T-cell (primary cell): ENCODE measurements around the gene SCG5. TPM values are rescaled to one million over a fixed set of nuclear protein-coding genes. Genes with fewer than 3 reads are reported as not detected.

Source experiments
- ATAC-seq, 4 experiments: fragments of 200-7000 bp in 3 of 4; fragments of 150-1000 bp in 1 of 4; cut with Tn5 transposase; replicated peaks in 1 of 4; 1 replicate in 3 of 4; 2 replicates in 1 of 4; pipeline ENCODE4 v1.10.0; 2021; ENCODE audit warnings: moderate library complexity in 3 of 4, mild to moderate bottlenecking in 2 of 4, moderate number of reproducible peaks in 1 of 4
- CTCF ChIA-PET, 2 donors: fragments of 300-600 bp; sonication (Branson Sonifier 250); formaldehyde crosslinking; loops; one replicate each; lab custom pipeline; 2022; ENCODE audit warnings: antibody characterized with exemption in 2 of 2; lab: Charles Lee
- POLR2A ChIA-PET, 2 donors: fragments of 300-600 bp; sonication (Branson Sonifier 250); formaldehyde crosslinking; loops; one replicate each; lab custom pipeline; 2022; ENCODE audit warnings: antibody characterized with exemption in 2 of 2; lab: Charles Lee
- DNase-seq, 35 experiments: peaks; one replicate each; pipeline versions ENCODE4 v3.0.0 to v3.0.0-alpha.2; 2013 to 2023
- H3K27ac ChIP-seq: one replicate; pipeline ENCODE4 v1.5.1; 2013; ENCODE audit warnings: low read length
- H3K27me3 ChIP-seq, 2 experiments: replicated peaks in 1 of 2; 1 replicate in 1 of 2; 2 replicates in 1 of 2; pipeline versions ENCODE4 v1.6.1 to v1.7.0; 2013; ENCODE audit warnings: low read length in 1 of 2, mixed read lengths in 1 of 2; ENCODE audit not compliant: control insufficient read depth in 2 of 2, insufficient read depth in 2 of 2; ENCODE audit errors: extremely low read depth in 1 of 2
- H3K36me3 ChIP-seq, 2 donors: 1 replicate in 1 of 2; 2 replicates in 1 of 2; pipeline versions ENCODE4 v1.6.1 to v1.7.0; 2013; ENCODE audit warnings: low read length in 1 of 2; ENCODE audit not compliant: control insufficient read depth in 2 of 2, insufficient read depth in 1 of 2; ENCODE audit errors: extremely low read depth in 1 of 2
- H3K4me1 ChIP-seq, 2 experiments: 1 replicate in 1 of 2; 2 replicates in 1 of 2; pipeline versions ENCODE4 v1.6.1 to v1.7.0; 2013; ENCODE audit warnings: low read length in 2 of 2, mixed read lengths in 1 of 2; ENCODE audit not compliant: insufficient read depth in 2 of 2, control insufficient read depth in 1 of 2; ENCODE audit errors: extremely low read depth in 1 of 2
- H3K4me3 ChIP-seq, 2 donors: 1 replicate in 1 of 2; 2 replicates in 1 of 2; pipeline versions ENCODE4 v1.5.1 to v1.7.0; 2013; ENCODE audit warnings: mild to moderate bottlenecking in 2 of 2, low read length in 1 of 2, moderate library complexity in 1 of 2; ENCODE audit not compliant: control insufficient read depth in 1 of 2; ENCODE audit errors: extremely low read depth in 1 of 2
- H3K9me3 ChIP-seq: 2 replicates; pipeline ENCODE4 v1.7.0; 2013
- H3K27ac Mint-ChIP-seq, 2 donors: one replicate each; pipeline ENCODE4 v1.8.0; 2020 to 2021; ENCODE audit warnings: mild to moderate bottlenecking in 2 of 2, mixed read lengths in 2 of 2
- H3K27me3 Mint-ChIP-seq, 2 donors: one replicate each; pipeline ENCODE4 v1.8.0; 2021 to 2022; ENCODE audit warnings: mixed read lengths in 2 of 2
- H3K36me3 Mint-ChIP-seq: one replicate; pipeline ENCODE4 v1.8.0; 2021; ENCODE audit warnings: mixed read lengths
- H3K4me1 Mint-ChIP-seq, 3 donors: one replicate each; pipeline ENCODE4 v1.8.0; 2020 to 2022; ENCODE audit warnings: mixed read lengths in 3 of 3, mild to moderate bottlenecking in 1 of 3
- H3K4me3 Mint-ChIP-seq, 3 donors: one replicate each; pipeline ENCODE4 v1.8.0; 2020 to 2022; ENCODE audit warnings: mild to moderate bottlenecking in 3 of 3, mixed read lengths in 3 of 3, moderate library complexity in 3 of 3
- H3K9me3 Mint-ChIP-seq, 3 donors: one replicate each; pipeline ENCODE4 v1.8.0; 2020 to 2022; ENCODE audit warnings: mixed read lengths in 3 of 3
- WGBS: methylation state at CpG from one replicate; pipeline ENCODE4 v1.1.5; 2013; ENCODE audit warnings: missing lambda C conversion rate; ENCODE audit not compliant: insufficient coverage; 5-methylcytosine and 5-hydroxymethylcytosine counted together
- total RNA-seq, 35 experiments: library from RNA in 6 of 35; stranded (reverse) in 6 of 35; fragments of 120-200 nt in 1 of 35; gene quantifications; one replicate each; pipeline versions ENCODE4 v1.2.1 to v1.2.4 and lab custom pipeline; 2013 to 2026

The SCG5 gene
- total RNA-seq, 5 donors from 2014 or later (not counting 1 experiment from before 2014, with no cell fraction given), result not detected

- WGBS, result no CpG with 5 or more reads among the region's 3 CpGs
- no peaks in the 10 kb centered on the region for H3K9me3 ChIP-seq
- H3K4me1 ChIP-seq, result no peaks in the 10 kb centered on the region
- H3K27ac ChIP-seq, result no peak overlapping the region
- peaks cover 0 to 8% of the 10 kb centered on the region in 2 experiments for H3K27me3 ChIP-seq
- ChIA-PET POLR2A (no interaction called here), CTCF (interaction anchor here in 1 of 2 donors (0.7 kb wide), 1 partner anchor 13 kb away, joined by 7 read pairs; no protein-coding TSS in a partner anchor)
- H3K27ac Mint-ChIP-seq, result no peak overlapping the region
- no peak overlapping the region for H3K4me3 Mint-ChIP-seq
- H3K36me3 ChIP-seq, result no peaks in the 10 kb centered on the region
- no peaks in the 10 kb centered on the region for H3K4me1 Mint-ChIP-seq
- H3K9me3 Mint-ChIP-seq, result no peaks in the 10 kb centered on the region
- ATAC-seq (no peak), DNase-seq (no peak)
- no peaks in the 10 kb centered on the region for H3K36me3 Mint-ChIP-seq
- no peak overlapping the region for H3K4me3 ChIP-seq
- peaks cover 11 to 13% of the 10 kb centered on the region in 2 donors for H3K27me3 Mint-ChIP-seq
Measured at GRCh38 chr15:32694222-32694983, 52.9 kb downstream of the SCG5 start.

DNA sequence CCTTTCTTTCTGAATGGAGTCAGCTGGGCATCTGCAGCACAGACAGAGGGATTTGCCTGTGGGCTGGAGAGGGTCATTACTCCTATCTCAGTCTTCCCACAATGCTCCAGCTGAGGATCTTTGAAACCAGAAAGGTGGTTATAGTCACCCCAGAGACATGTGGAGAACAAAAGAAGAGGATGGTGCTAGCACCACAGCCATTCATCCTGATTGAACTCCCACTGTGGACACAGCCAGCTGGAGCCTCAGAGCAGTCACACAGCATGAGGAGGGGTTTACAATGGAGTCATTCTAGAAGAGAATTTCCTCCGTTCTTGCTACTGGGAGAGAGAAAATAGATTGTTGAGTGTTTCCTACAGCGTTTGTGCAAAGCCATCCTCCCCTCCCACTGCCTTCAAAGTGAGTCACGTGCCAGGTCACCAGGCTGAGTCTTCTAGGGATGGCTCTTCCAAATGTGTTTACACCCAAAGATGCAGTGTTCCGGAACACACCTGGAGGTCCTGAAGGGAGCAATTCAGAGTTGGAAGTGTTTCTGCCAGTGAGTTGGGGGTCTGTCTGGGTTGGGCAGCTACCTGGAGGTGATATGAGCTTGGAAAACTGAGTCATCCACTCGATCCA lies 57.4 kb downstream of the SCG5 start:
- 94% methylated on average over 2 of the region's 5 CpGs for WGBS
- CTCF ChIA-PET, result no interaction called here
- Mint-ChIP-seq H3K36me3 (no peaks in the 10 kb centered on the region), H3K9me3 (no peaks in the 10 kb centered on the region), H3K27me3 (peaks cover 20 to 22% of the 10 kb centered on the region in 2 donors), H3K27ac (no peak overlapping the region), H3K4me3 (no peak overlapping the region), H3K4me1 (no peaks in the 10 kb centered on the region)
- H3K4me1 ChIP-seq, result no peaks in the 10 kb centered on the region
- POLR2A ChIA-PET, result no interaction called here
- H3K36me3 ChIP-seq, result no peaks in the 10 kb centered on the region
- no peak for DNase-seq
- no peak overlapping the region for H3K4me3 ChIP-seq
- peaks cover 0 to 7% of the 10 kb centered on the region in 2 experiments for H3K27me3 ChIP-seq
- H3K9me3 ChIP-seq, result no peaks in the 10 kb centered on the region
- ATAC-seq, result no peak
- H3K27ac ChIP-seq, result no peak overlapping the region

- POLR2A ChIA-PET, result no interaction called here
- Histone ChIP-seq H3K4me3 (no peak overlapping the region), H3K9me3 (no peaks in the 10 kb centered on the region), H3K4me1 (no peaks in the 10 kb centered on the region), H3K27ac (no peak overlapping the region), H3K27me3 (peaks cover 0 to 7% of the 10 kb centered on the region in 2 experiments), H3K36me3 (no peaks in the 10 kb centered on the region)
- CTCF ChIA-PET, result no interaction called here
- H3K27ac Mint-ChIP-seq, result no peak overlapping the region
- no peak for DNase-seq
- ATAC-seq, result no peak
- H3K4me3 Mint-ChIP-seq, result no peak overlapping the region
- 62% methylated on average over 5 of the region's 14 CpGs for WGBS
- H3K36me3 Mint-ChIP-seq, result no peaks in the 10 kb centered on the region
- H3K27me3 Mint-ChIP-seq, result peaks cover 22 to 23% of the 10 kb centered on the region in 2 donors
- no peaks in the 10 kb centered on the region for H3K9me3 Mint-ChIP-seq
- H3K4me1 Mint-ChIP-seq, result no peaks in the 10 kb centered on the region
Measured at GRCh38 chr15:32700501-32701150, 59.1 kb downstream of the SCG5 start.

DNA sequence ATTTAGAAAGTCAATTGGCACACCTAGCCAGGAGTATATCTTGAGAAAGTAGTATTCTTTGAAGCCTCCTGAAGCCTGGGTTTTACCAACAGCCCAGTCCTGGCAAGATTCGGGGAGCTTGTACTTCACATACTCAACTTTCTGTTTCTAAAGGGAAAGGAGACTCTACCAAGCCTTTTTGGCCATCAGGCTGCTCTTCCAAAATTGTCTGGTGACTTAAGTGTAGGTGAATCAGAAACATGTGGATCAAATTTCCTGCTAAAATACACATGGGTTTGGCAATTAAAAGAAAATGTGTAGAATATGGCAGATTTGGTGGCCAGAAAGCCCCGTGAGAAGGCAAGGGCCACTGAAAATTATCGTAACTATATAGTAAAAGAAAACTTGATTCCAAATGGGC lies 60.4 kb downstream of the SCG5 start:
- H3K36me3 Mint-ChIP-seq, result no peaks in the 10 kb centered on the region
- CTCF ChIA-PET, result no interaction called here
- POLR2A ChIA-PET, result no interaction called here

GRCh38 chr15:32704395-32704981 lies 63.0 kb downstream of the SCG5 start:
- 95% methylated on average over 4 of the region's 8 CpGs for WGBS
- ATAC-seq (no peak), DNase-seq (no peak)
- no peak overlapping the region for H3K27ac ChIP-seq
- H3K36me3 ChIP-seq, result no peaks in the 10 kb centered on the region
- ChIA-PET CTCF (no interaction called here), POLR2A (no interaction called here)
- H3K27me3 Mint-ChIP-seq, result peaks cover 19 to 25% of the 10 kb centered on the region in 2 donors
- H3K27me3 ChIP-seq, result peaks cover 0 to 12% of the 10 kb centered on the region in 2 experiments
- no peak overlapping the region for H3K27ac Mint-ChIP-seq
- H3K4me1 Mint-ChIP-seq, result no peaks in the 10 kb centered on the region
- no peaks in the 10 kb centered on the region for H3K4me1 ChIP-seq
- H3K9me3 Mint-ChIP-seq, result no peaks in the 10 kb centered on the region
- H3K9me3 ChIP-seq, result no peaks in the 10 kb centered on the region
- no peak overlapping the region for H3K4me3 ChIP-seq
- no peaks in the 10 kb centered on the region for H3K36me3 Mint-ChIP-seq
- no peak overlapping the region for H3K4me3 Mint-ChIP-seq

More for the DNA sequence above, 60.4 kb downstream of the SCG5 start:
- no peaks in the 10 kb centered on the region for H3K9me3 Mint-ChIP-seq
- ATAC-seq (no peak), DNase-seq (no peak)
- H3K27ac ChIP-seq, result no peak overlapping the region
- WGBS, result no CpG with 5 or more reads among the region's 3 CpGs
- H3K36me3 ChIP-seq, result no peaks in the 10 kb centered on the region
- no peaks in the 10 kb centered on the region for H3K4me1 Mint-ChIP-seq
- H3K9me3 ChIP-seq, result no peaks in the 10 kb centered on the region
- H3K4me1 ChIP-seq, result no peaks in the 10 kb centered on the region
- no peak overlapping the region for H3K27ac Mint-ChIP-seq
- peaks cover 22 to 23% of the 10 kb centered on the region in 2 donors for H3K27me3 Mint-ChIP-seq
- H3K4me3 Mint-ChIP-seq, result no peak overlapping the region
- peaks cover 0 to 7% of the 10 kb centered on the region in 2 experiments for H3K27me3 ChIP-seq
- H3K4me3 ChIP-seq, result no peak overlapping the region

DNA sequence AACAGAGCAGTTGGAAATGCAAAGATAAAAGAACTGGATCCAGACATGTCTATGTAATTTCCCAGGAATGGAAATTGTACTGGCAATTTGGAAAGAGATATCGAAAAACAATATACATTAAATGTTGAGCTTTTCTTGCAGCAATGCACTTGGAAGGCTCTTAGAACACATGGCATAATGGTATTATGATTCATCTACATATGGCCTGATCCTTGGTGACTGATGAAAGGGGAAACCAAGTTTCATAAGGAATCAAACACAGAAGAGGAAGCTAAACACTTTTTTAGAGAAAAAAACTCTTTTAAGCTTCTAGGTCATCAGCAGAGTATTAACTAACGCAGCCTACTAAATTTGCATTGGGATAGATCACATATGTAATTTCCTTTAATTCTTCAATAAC lies 63.9 kb downstream of the SCG5 start:
- Histone ChIP-seq H3K27me3 (peaks cover 0 to 12% of the 10 kb centered on the region in 2 experiments), H3K36me3 (no peaks in the 10 kb centered on the region), H3K4me3 (no peak overlapping the region), H3K27ac (no peak overlapping the region), H3K9me3 (no peaks in the 10 kb centered on the region), H3K4me1 (no peaks in the 10 kb centered on the region)
- POLR2A ChIA-PET, result no interaction called here
- DNase-seq (no peak), ATAC-seq (no peak)
- Mint-ChIP-seq H3K27ac (no peak overlapping the region), H3K4me3 (no peak overlapping the region), H3K9me3 (no peaks in the 10 kb centered on the region), H3K4me1 (no peaks in the 10 kb centered on the region), H3K36me3 (no peaks in the 10 kb centered on the region), H3K27me3 (peaks cover 19 to 25% of the 10 kb centered on the region in 2 donors)
- CTCF ChIA-PET, result interaction anchor here in 1 of 2 donors (0.6 kb wide), 1 partner anchor 10 kb away, joined by 3 read pairs; no protein-coding TSS in a partner anchor
- no CpG with 5 or more reads among the region's 2 CpGs for WGBS
